Hematopoietic multipotent progenitor cell treated with erythropoietin and hydrocortisone succinate and interleukin-3 and kit ligand, for 15 days (in vitro differentiated cells): ENCODE measurements around the gene COL6A6.
"Not testable (repeated sequence)": the region's sequence is repeated elsewhere in the genome, so short reads cannot be mapped to it uniquely, and the experiment has no call there.

ENCODE experiments used
- DNase-seq: peaks from one replicate; pipeline ENCODE4 v3.0.0-alpha.2; 2015; ENCODE audit warnings: low spot score

Gene COL6A6

GRCh38 chr3:130537673-130538304 lies 20.8 kb downstream of the COL6A6 start:
- no peak for DNase-seq

- DNase-seq: peak; percentile 57
These were observed 22.0 kb downstream of the COL6A6 start for GRCh38 chr3:130539005-130539404.

GRCh38 chr3:130543322-130543721 lies 26.3 kb downstream of the COL6A6 start:
- no peak for DNase-seq

GRCh38 chr3:130546920-130547679 lies 30.1 kb downstream of the COL6A6 start:
- no peak for DNase-seq

GRCh38 chr3:130547680-130548065 lies 30.7 kb downstream of the COL6A6 start:
- not testable (repeated sequence) for DNase-seq

GRCh38 chr3:130548356-130548755 lies 31.4 kb downstream of the COL6A6 start:
- no peak for DNase-seq

- DNase-seq: no peak
These were observed 40.5 kb downstream of the COL6A6 start for GRCh38 chr3:130557336-130558035.

- DNase-seq: no peak
These were observed 41.4 kb downstream of the COL6A6 start for GRCh38 chr3:130558366-130558765.

GRCh38 chr3:130565224-130565623 lies 48.2 kb downstream of the COL6A6 start:
- no peak for DNase-seq
